Natural killer cell (primary cell): Measurements from ENCODE around the gene GMFB. TPM values are rescaled to one million over a fixed set of nuclear protein-coding genes. Genes with fewer than 3 reads are reported as not detected.

Source experiments
- ATAC-seq, 3 donors: fragments of 150-1000 bp in 2 of 3; fragments of 200-7000 bp in 1 of 3; cut with Tn5 transposase; 1 replicate in 1 of 3; 2 replicates in 2 of 3; pipeline ENCODE4 v1.10.0; 2021; ENCODE audit warnings: mild to moderate bottlenecking in 2 of 3, moderate library complexity in 2 of 3
- DNase-seq, 2 donors: peaks; one replicate each; pipeline versions ENCODE4 v3.0.0 to v3.0.0-alpha.2; 2013 to 2021; ENCODE audit warnings: mixed read lengths in 1 of 2
- H3K27ac ChIP-seq: one replicate; pipeline ENCODE4 v1.5.1; 2013; ENCODE audit warnings: mild to moderate bottlenecking, low read length
- H3K27me3 ChIP-seq: one replicate; pipeline ENCODE4 v1.6.1; 2013; ENCODE audit warnings: low read length; ENCODE audit not compliant: control insufficient read depth, insufficient read depth
- H3K36me3 ChIP-seq: one replicate; pipeline ENCODE4 v1.6.1; 2013; ENCODE audit warnings: low read length; ENCODE audit not compliant: control insufficient read depth, insufficient read depth
- H3K4me1 ChIP-seq: one replicate; pipeline ENCODE4 v1.6.1; 2013; ENCODE audit warnings: low read length; ENCODE audit not compliant: control insufficient read depth, insufficient read depth
- H3K4me3 ChIP-seq: one replicate; pipeline ENCODE4 v1.5.1; 2013; ENCODE audit warnings: low read length
- H3K9me3 ChIP-seq: one replicate; pipeline ENCODE4 v1.6.1; 2013; ENCODE audit warnings: low read length; ENCODE audit not compliant: control insufficient read depth, insufficient read depth
- H3K27ac Mint-ChIP-seq, 2 donors: one replicate each; pipeline ENCODE4 v1.8.0; 2022; ENCODE audit warnings: mild to moderate bottlenecking in 2 of 2, mixed read lengths in 2 of 2, moderate library complexity in 1 of 2
- H3K27me3 Mint-ChIP-seq, 2 donors: one replicate each; pipeline ENCODE4 v1.8.0; 2022; ENCODE audit warnings: low read depth in 2 of 2, mixed read lengths in 2 of 2
- H3K36me3 Mint-ChIP-seq: one replicate; pipeline ENCODE4 v1.8.0; 2022; ENCODE audit warnings: mixed read lengths
- H3K4me1 Mint-ChIP-seq, 2 donors: one replicate each; pipeline ENCODE4 v1.8.0; 2022; ENCODE audit warnings: mixed read lengths in 2 of 2
- H3K4me3 Mint-ChIP-seq: one replicate; pipeline ENCODE4 v1.8.0; 2022; ENCODE audit warnings: mild to moderate bottlenecking, moderate library complexity, mixed read lengths
- H3K9me3 Mint-ChIP-seq, 2 donors: one replicate each; pipeline ENCODE4 v1.8.0; 2022; ENCODE audit warnings: mixed read lengths in 2 of 2
- WGBS: methylation state at CpG from one replicate; pipeline ENCODE4 v1.1.7; 2013; ENCODE audit warnings: missing lambda C conversion rate; ENCODE audit not compliant: insufficient coverage; 5-methylcytosine and 5-hydroxymethylcytosine counted together
- intact Hi-C: fragments of 100-400 bp; cut with micrococcal nuclease; formaldehyde crosslinking; loops from one replicate; pipeline ENCODE4 v1.14.2; 2022
- total RNA-seq, 4 donors: library from RNA; stranded (reverse); fragments of 120-200 nt in 1 of 4; gene quantifications; one replicate each; pipeline versions ENCODE4 v1.2.3 to v1.2.4, GENCODE V29; 2013 to 2022
- TF ChIP-seq, protein P1 (sequence below): fragments of 200-600 bp; IDR thresholded peaks from one replicate; pipeline ENCODE4 v1.8.0; 2022; ENCODE audit warnings: antibody characterized with exemption

The GMFB gene
- total RNA-seq, 3 donors from 2014 or later (not counting 1 experiment from before 2014, with no cell fraction given): 46.4 to 55.1 (median 52.8) TPM

GRCh38 chr14:54498579-54498978 lies 9.8 kb upstream of the GMFB start:
- 90% methylated on average over 7 of the region's 7 CpGs for WGBS
- Histone ChIP-seq H3K4me1 (no peaks in the 10 kb centered on the region), H3K4me3 (no peak overlapping the region), H3K27me3 (no peaks in the 10 kb centered on the region), H3K9me3 (no peaks in the 10 kb centered on the region), H3K27ac (no peak overlapping the region), H3K36me3 (no peaks in the 10 kb centered on the region)
- DNase-seq (no peak), ATAC-seq (no peak)
- Mint-ChIP-seq H3K4me3 (no peak overlapping the region), H3K9me3 (no peaks in the 10 kb centered on the region), H3K4me1 (no peaks in the 10 kb centered on the region), H3K27ac (no peak overlapping the region), H3K36me3 (no peaks in the 10 kb centered on the region), H3K27me3 (peaks cover 16 to 26% of the 10 kb centered on the region in 2 donors)
- TF ChIP-seq, protein P1, sequence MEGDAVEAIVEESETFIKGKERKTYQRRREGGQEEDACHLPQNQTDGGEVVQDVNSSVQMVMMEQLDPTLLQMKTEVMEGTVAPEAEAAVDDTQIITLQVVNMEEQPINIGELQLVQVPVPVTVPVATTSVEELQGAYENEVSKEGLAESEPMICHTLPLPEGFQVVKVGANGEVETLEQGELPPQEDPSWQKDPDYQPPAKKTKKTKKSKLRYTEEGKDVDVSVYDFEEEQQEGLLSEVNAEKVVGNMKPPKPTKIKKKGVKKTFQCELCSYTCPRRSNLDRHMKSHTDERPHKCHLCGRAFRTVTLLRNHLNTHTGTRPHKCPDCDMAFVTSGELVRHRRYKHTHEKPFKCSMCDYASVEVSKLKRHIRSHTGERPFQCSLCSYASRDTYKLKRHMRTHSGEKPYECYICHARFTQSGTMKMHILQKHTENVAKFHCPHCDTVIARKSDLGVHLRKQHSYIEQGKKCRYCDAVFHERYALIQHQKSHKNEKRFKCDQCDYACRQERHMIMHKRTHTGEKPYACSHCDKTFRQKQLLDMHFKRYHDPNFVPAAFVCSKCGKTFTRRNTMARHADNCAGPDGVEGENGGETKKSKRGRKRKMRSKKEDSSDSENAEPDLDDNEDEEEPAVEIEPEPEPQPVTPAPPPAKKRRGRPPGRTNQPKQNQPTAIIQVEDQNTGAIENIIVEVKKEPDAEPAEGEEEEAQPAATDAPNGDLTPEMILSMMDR: no peak
- intact Hi-C loops: no loop called here

DNA sequence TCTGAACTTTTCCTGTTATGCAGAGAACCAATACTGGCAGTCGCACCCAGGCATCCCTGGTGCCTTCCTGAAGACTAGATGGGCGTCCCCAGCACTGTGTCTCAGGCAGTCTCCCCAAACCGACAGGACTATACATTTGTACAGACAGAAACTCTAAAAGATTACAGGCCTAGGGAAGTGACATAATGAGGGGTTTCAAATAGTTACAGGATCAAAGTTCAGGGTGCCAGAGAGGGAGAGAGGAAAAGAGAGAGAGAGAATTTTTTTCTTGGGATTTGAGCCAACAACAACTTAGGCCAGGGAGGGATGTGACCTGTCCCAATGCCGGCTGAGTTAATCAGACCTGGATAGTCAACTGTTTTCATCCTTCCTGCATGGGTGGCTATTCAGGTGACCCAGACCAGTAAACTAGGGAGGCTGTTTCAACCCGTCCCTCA lies 9.3 kb upstream of the GMFB start:
- TF ChIP-seq, protein P1: no peak
- Histone ChIP-seq H3K27ac (no peak overlapping the region), H3K4me1 (no peaks in the 10 kb centered on the region), H3K9me3 (no peaks in the 10 kb centered on the region), H3K27me3 (no peaks in the 10 kb centered on the region), H3K36me3 (no peaks in the 10 kb centered on the region), H3K4me3 (no peak overlapping the region)
- H3K36me3 Mint-ChIP-seq: no peaks in the 10 kb centered on the region
- intact Hi-C loops: no loop called here
- no peak for DNase-seq
- H3K27me3 Mint-ChIP-seq: peaks cover 16 to 26% of the 10 kb centered on the region in 2 donors
- no peak overlapping the region for H3K4me3 Mint-ChIP-seq
- H3K4me1 Mint-ChIP-seq: no peaks in the 10 kb centered on the region
- 89% methylated on average over 4 of the region's 5 CpGs for WGBS
- no peak for ATAC-seq
- H3K9me3 Mint-ChIP-seq: no peaks in the 10 kb centered on the region
- no peak overlapping the region for H3K27ac Mint-ChIP-seq

DNA sequence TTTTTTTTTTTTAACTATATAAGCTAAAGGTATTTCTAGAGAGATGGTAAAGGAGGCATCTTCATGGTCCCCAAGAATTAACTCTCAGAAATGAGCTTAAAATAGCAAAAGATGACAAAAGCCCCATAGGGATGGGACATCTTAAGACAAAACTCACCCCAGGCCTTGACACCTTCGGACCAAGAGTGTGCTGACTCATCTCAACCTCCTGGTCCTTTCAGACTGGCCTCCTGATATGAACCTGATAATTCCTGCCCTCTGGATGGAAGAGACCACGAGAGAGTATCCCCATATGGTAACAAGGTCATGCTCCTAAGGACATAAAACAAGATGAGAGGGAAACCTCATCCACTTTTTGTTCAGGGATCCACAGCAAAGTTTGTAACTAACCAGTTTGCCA lies 8.4 kb upstream of the GMFB start:
- Mint-ChIP-seq H3K4me1 (no peaks in the 10 kb centered on the region), H3K36me3 (no peaks in the 10 kb centered on the region), H3K9me3 (no peaks in the 10 kb centered on the region), H3K4me3 (no peak overlapping the region), H3K27ac (no peak overlapping the region), H3K27me3 (peaks cover 14 to 26% of the 10 kb centered on the region in 2 donors)
- no peak overlapping the region for H3K4me3 ChIP-seq
- H3K36me3 ChIP-seq: no peaks in the 10 kb centered on the region
- DNase-seq: no peak
- intact Hi-C loops: no loop called here
- 58% methylated on average over 2 of the region's 2 CpGs for WGBS
- no peak overlapping the region for H3K27ac ChIP-seq
- no peaks in the 10 kb centered on the region for H3K27me3 ChIP-seq
- H3K4me1 ChIP-seq: no peaks in the 10 kb centered on the region
- TF ChIP-seq, protein P1: no peak
- ATAC-seq: no peak
- H3K9me3 ChIP-seq: no peaks in the 10 kb centered on the region

DNA sequence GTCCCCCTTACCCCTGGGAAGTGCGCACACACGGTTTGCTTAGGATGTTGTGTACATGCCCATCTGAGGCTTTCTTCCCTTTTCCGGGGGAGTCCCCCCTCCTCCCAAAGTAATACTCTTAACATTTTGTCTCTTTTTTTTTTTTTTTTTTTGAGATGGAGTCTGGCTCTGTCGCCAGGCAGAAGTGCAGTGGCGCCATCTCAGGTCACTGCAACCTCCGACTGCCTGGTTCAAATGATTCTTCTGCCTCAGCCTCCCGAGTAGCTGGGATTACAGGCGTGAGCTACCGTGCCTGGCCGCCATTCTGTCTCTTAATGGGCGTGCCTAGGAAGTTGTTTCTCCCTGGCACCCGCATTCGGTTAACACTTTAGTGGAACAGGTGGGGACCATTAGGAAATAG lies 4.5 kb upstream of the GMFB start:
- WGBS: 81% methylated on average over 12 of the region's 13 CpGs
- H3K4me3 ChIP-seq: no peak overlapping the region

More for the DNA sequence above, 4.5 kb upstream of the GMFB start:
- DNase-seq (no peak), ATAC-seq (no peak)
- Mint-ChIP-seq H3K9me3 (no peaks in the 10 kb centered on the region), H3K4me1 (peaks cover 14 to 15% of the 10 kb centered on the region in 2 donors), H3K4me3 (no peak overlapping the region), H3K36me3 (no peaks in the 10 kb centered on the region), H3K27me3 (peaks cover 4 to 6% of the 10 kb centered on the region in 2 donors), H3K27ac (no peak overlapping the region)
- Histone ChIP-seq H3K4me1 (peaks cover 10% of the 10 kb centered on the region), H3K27me3 (no peaks in the 10 kb centered on the region), H3K9me3 (no peaks in the 10 kb centered on the region), H3K27ac (no peak overlapping the region), H3K36me3 (no peaks in the 10 kb centered on the region)
- intact Hi-C loops: no loop called here
- TF ChIP-seq, protein P1: no peak
